ENCODE data around the gene DTWD2.
"Not testable (repeated sequence)": the region's sequence is repeated elsewhere in the genome, so short reads cannot be mapped to it uniquely, and the experiment has no call there.

Gene DTWD2

GRCh38 chr5:118857700-118858099 lies 130.6 kb downstream of the DTWD2 start:
- peak; percentile 10 for DNase-seq

- no peak for DNase-seq
These were observed 133.5 kb downstream of the DTWD2 start for GRCh38 chr5:118854819-118855218.

DNA sequence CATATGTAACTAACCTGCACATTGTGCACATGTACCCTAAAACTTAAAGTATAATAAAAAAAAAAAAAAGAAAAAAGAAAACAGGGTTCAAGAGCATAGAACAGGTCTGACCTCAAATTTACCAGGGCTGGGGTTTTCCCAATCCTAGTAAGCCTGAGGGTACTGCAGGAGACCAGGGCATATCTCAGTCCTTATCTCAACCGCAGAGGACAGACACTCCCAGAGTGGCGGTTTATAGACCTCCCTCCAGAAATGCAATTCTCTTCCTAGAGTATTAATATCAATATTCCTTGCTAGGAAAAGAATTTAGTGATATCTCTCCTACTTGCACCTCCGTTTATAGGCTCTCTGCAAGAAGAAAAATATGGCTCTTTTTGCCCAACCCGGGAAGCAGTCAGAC lies 136.6 kb downstream of the DTWD2 start:
- not testable (repeated sequence) for DNase-seq

DNA sequence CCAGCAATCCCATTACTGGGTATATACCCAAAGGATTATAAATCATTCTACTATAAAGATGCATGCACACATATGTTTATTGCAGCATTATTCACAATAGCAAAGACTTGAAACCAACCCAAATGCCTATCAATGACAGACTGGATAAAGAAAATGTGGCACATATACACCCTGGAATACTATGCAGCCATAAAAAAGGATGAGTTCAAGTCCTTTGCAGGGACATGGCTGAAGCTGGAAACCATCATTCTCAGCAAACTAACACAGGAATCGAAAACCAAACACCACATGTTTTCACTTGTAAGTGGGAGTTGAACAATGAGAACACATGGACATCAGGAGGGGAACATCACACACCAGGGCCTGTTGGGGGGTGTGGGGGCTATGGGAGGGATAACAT lies 138.8 kb downstream of the DTWD2 start:
- not testable (repeated sequence) for DNase-seq

DNA sequence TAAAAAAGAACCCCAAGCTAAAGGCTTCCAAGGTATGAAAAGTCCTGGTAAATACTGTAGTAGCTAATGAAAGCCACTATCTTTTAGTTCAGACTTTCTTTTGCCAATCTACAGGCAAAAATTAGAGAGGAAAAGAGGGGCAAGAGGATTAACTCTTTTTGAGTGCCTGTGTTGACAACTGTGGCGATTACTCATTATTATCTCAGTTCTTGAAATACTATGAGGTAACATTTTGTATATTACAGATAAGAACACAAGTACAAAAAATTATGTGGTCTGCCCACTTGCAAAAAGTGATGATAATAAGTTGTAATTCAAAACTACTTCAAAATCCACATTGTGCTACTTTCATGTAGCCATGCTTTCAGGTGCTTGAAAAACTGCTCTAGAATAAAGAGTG lies 144.0 kb downstream of the DTWD2 start:
- no peak for DNase-seq

DNA sequence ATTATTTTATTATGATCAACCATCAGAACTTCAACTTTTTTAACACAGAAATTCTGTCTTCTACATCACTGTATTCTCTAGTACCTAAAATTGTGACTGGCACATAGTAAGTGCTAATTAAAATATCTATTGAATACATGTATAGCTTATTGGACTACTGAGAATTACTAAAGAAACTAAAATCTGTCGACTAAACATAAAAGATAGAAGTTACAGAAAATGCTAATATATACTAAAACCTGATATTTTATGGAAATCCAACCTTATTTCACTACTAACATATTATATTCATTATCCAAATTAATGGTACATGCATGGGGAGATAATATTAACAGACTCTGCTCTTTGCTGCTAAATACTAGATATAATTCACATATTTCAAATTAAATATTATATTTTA lies 153.6 kb downstream of the DTWD2 start:
- no peak for DNase-seq

- no peak for DNase-seq
These were observed 155.4 kb downstream of the DTWD2 start for GRCh38 chr5:118832974-118833373.

GRCh38 chr5:118825226-118825625 lies 163.1 kb downstream of the DTWD2 start:
- DNase-seq = no peak

DNA sequence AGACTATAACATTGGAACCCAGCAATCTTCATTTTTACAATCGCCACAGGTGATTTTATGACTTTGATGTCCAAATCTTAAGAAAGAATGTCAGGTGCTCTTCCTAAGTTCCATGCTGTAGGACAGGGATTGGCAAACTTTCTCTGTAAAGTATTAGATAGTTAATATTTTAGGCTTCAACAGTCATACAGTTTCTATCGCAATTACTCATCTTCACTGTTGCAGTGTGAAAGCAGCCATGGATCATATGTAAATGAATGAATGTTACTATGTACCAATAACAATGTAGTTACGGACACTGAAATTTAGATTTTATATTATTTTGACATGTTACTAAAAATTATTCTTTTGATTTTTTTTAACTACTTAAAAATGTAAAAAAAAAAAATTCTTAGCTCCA lies 169.7 kb downstream of the DTWD2 start:
- DNase-seq = no peak

DNA sequence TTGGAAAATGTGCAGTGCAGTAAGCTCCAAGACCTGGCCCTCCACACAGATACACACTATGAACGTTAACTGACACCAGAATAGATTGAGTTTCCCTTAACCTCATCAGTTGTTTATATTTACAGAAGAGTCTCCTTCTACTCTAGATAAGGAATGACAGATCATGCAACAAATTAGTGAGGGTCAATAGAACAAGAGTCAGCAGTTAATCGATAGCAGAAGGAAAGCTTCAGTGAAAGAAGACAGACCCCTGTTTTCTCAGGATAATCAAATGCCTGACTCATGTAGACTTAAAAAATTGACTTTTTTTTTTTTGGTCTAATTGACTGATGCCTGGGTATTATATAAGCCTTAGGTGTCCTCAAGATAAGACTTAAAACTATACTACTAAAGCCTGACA lies 179.9 kb downstream of the DTWD2 start:
- DNase-seq = no peak

GRCh38 chr5:118806571-118806970 lies 181.8 kb downstream of the DTWD2 start:
- DNase-seq = no peak

DNA sequence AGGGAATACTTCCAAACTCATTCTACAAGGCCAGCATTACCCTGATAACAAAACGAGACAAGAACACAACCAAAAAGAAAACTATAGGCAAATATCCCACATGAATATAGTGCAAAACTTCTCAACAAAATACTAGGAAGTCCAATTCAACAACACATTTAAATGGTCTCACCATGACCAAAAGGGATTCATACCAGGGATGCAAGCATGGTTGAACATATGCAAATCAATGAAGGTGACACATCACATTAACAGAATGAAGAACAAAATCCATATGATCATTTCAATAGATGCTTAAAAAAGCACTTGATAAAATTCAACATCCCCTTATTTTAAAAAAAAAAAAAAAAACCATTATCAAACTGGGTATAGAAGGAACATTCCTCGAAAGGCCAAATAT lies 186.0 kb downstream of the DTWD2 start:
- DNase-seq = no peak

DNA sequence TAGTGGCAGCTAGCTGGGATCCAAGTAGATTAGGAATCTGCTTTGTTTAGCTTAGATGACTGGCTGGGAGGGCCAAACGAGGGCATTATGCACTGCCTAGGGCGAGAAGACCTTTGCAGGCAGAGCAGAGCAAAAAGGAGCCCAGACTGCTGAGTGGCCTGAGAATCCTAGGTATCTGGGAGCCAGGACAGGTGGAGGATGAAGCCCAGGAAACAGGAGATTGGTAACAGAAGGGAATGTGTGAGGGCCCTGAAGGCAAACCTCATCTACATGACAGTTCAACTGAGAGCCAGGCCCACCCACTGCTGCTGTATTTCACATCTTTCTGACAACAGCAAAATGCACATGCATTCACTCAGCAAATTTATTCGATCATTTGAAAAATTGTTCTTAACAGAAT lies 192.3 kb downstream of the DTWD2 start:
- DNase-seq = no peak

DNA sequence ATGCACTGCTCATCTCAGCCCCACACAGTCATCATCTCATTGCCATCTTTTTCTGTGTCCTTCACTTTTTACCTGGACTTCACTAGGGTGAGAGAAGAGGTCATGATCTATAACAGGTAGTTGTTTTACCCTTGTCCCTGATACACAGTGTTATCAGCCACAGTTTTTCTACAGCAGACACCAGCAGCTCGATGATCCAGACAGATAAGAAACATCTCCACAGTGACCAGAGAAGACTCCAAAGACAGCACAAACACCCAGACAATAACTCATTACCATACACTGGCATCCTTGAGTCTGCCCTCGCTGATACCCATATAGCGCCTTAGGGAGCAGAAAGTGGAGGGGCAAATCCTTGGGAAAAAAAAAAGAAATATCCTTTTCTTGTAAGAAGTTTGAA lies 194.1 kb downstream of the DTWD2 start:
- no peak for DNase-seq

DNA sequence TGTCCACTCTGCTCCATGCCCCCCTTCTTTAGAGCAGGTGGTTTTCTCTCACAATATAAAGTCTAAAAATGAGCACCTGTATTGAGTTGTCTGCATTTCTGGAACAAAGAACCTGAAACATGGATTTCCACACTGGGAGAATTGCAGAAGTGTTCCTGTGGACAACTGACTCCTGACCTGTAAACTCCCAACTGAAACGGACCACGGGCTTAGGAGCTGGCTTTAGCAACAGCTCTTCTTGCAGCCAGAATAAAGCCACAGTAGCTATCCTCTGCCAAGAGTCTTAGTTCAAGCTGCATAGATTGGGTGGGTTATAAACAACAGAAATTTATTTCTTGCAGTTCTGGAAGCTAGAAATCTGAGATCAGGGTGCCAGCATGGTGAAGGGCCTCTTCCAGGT lies 194.7 kb downstream of the DTWD2 start:
- no peak for DNase-seq

DNA sequence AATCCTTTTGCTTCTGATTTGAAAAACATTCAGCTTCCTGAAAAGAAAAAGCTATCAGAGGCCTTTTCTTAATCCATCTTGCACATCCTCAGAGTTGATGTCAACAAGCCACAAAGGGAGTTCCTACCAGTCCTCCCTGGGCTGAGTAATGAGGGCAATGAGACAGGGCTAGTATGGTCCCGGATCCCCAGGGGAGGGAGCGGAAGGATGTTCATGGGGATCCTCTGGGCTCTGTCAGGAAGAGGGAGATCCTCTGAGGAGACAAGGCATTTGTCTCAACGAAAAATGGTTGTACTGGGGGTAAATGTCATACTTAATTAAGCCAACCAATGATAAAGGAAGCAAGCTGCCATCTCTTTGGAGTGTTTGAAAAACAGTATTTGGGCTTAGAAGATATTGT lies 195.3 kb downstream of the DTWD2 start:
- no peak for DNase-seq

GRCh38 chr5:118791926-118792734 lies 196.2 kb downstream of the DTWD2 start:
- peak; percentile 46 for DNase-seq

- no peak for DNase-seq
These were observed 199.0 kb downstream of the DTWD2 start for GRCh38 chr5:118789366-118789765.

DNA sequence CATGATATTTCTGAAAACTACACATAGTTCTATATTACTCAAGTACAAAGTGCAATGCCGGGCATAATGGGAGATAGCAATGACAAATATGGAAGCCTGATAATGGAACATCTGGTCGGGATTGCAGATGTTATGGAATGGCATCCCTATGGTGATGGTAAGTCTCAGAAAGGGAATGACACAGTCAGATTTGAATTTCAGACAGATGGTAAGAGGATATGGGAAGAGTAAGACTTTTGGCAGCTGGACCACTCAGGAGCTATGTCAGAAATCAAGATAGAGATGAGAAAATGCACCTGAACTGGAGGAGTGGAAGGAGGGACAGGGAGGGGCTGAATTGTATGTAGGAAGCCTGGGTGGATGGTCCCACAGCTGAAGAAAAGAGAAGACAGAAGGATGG lies 200.0 kb downstream of the DTWD2 start:
- DNase-seq = no peak

Measured in inflammatory macrophage treated with lipopolysaccharide for 4 hours (primary cell).